CD4-positive, alpha-beta T cell treated with Interleukin-15 for 4 hours (primary cell): Measurements from ENCODE around the gene HES5.

ENCODE experiments used
- DNase-seq: peaks from one replicate; pipeline ENCODE4 v3.0.0-alpha.2; 2020; ENCODE audit warnings: low spot score

The HES5 gene

DNA sequence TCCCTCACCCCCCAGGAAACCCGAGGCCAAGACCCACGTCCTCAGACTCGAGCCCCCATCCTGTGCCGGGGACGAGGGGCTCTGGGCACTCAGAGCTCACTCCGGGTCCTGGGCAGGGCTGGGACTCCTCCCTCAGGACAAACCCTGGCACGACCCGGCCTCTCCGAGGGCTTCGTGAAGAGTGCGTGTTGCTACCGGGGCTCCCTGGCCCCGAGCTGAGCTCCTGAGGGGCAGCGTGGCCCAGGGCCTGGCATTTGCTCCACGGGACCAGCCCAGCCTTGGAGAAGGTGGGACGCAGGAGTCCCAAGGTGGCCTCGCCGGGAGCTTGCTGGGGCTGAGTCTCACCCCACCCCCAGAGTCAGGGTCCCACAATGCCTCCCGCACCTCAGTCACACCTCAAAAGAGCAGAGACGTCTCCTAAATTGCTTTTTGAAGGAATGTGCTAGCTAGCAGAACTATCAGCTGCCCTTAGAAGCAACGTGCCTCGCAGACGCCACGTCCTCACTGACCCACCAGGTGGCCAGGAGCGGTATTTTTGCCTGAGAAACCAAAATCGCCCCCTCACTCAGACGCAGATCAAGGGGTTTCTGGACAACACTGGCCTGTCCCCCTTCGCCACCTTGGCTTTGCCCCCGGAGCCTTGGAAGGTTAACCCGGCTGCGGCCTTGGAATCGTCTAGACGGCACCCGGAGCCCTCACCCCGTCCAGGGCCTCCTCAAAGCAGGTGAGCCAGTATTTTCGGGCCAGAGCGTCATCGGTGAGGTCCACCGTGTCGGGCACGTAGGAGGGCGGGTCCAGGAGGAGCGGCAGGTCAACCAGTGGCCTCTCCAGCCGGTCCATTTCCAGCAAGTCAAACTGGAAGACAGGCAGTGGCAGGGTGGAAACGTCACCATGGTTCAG, 14.9 kb downstream of the HES5 start:
- no peak for DNase-seq

DNA sequence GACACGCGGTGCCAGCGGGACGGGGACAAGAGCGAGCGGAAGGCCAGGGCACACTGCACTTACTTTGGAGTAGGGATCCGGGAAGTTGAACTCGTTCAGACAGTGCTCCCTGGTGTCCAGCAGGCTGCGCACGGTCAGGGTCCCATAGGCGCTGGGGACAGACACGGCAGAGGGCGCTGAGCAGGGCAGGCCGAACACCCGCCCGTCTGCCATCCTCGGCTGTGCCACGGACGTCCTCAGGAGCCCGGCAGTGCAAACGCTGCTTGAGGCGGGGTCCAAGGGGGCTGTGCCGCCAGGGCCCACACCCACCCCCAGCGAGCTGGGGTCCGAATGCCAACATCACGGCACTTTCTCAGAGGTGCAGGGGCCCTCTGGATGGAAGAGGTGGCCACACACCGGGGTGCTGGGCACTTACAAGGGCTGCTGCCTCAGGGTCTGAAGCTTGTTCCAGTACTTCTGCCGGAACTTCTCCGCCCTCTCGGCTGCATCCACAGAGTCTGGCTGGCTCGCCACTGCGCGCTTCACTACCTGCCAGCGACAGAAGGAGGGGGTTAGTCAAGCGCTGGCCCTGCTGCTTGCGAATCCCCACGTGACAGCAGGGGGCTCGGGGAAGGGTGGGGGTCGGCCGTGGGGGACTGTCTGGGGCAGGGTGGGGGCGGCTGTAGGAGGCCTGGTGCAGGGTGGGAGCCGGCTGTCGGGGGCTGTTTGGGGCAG, 16.0 kb downstream of the HES5 start:
- no peak for DNase-seq

DNA sequence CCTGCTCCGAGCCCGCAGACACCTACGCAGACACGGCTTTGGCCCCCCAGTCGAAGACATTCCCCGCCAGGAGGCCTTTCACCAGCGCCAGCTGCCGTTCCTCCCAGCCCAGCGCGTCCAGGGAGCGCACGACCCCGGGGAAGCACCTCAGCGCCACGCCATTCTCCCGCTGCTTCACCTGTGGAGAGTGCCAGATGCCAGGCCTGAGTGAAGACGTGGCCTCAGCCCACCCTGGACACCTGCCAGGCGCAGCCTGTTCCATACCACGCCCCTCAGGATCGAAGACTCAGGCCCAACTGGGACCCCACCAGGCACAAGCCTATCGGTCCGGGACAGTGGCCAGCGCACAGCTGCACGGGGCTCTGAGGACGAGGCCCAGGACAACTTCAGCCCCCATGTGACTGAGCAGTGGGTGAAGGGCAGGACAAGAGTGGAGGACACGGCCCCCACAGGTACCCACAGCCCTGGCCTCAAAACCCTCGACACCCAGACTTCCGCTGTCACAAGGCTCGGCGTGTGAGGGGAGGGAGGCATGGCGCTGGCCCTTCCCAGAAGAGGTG, 17.1 kb downstream of the HES5 start:
- no peak for DNase-seq

DNA sequence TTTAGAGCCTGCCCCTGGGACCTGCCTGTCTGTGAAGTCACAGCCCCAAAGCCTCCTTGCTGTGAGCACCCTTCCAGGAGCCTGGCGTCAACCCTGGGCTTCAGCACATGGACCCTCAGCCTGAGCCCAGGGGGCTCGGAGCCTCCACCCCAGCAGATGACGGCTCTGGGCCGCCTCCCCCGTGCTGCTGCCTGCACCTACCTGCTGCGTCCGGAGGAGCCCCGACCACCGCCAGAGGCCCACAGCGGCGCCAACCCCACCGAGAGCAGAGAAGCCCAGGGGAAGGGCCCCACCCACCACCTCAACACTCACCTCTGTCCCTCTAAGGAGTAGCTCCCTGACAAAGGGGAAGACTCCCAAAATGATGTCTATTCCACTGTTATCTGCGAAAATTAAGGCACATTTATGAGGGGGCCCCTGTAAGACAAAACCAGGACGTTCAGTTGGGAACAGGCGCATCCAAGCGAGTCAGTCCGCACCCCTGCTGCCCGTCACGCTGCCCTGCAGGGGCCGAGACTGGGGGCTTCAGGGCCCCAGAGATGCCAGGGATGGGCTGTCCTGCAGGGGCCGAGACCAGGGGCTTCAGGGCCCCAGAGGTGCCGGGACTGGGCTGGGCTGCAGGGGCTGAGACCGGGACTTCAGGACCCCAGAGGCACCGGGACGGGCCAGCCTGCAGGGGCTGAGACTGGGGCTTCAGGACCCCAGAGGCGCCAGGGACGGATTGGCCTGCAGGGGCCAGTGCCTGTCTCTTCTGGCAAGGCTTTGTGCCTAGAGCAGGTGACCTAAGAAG, 19.5 kb downstream of the HES5 start:
- no peak for DNase-seq

DNA sequence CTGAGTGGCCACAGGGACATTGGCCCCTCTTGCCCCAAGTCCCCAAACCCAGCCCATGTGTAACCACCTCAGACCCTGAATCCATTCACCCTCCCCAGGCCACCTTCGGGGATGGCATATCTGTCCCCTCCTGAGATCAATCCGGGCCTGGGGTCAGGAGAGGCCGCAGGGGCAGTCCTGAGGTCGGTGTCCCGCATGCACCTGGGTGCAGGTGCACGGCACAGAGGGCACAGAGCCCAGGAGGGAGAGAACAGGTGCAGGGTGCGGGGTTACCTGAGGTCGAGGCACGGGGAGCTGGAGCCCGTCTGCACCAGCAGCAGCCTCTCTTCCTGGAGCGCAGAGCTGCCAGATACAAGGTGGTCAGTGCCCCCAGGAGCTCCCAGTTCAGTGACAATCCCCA, 20.5 kb downstream of the HES5 start:
- DNase-seq: no peak

DNA sequence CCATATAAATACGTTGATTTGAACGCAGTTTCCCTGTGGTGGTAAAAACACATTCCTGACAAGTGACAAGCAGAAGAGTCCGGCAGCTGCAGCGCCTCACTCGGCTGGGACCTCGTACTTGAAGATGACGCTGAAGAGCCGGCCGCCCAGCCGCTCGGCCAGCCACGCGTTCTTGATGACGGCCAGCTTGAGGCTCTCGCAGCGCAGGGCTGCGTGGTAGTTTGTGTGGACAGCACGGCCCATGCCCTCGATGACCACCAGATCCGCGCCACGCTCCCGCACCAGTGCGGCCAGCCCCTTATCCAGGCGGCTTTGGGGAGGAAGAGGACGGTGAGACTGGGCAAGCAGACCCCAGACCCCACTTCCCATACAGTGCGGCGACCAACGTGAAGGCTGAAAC, 21.3 kb downstream of the HES5 start:
- no peak for DNase-seq

DNA sequence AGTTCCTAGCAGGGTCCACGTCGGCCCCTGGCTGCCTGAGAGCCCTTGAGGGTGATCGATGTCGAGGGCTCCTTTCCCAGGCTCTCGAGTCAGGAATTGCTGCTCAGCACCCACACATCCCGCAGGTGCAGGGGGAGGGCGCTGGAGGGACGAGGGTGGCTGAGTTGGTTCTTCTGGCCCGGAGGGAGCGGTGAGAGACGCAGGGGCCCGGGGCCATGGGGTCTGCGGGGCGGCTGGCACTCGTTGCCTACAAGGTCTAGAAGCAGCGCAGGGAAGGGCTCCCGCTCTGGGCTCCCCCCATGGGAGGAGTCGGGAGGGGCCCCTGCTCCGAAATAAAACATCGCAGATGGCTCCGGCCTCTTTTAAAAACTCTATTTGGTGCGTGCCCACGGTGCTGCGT, 21.9 kb downstream of the HES5 start:
- no peak for DNase-seq

DNA sequence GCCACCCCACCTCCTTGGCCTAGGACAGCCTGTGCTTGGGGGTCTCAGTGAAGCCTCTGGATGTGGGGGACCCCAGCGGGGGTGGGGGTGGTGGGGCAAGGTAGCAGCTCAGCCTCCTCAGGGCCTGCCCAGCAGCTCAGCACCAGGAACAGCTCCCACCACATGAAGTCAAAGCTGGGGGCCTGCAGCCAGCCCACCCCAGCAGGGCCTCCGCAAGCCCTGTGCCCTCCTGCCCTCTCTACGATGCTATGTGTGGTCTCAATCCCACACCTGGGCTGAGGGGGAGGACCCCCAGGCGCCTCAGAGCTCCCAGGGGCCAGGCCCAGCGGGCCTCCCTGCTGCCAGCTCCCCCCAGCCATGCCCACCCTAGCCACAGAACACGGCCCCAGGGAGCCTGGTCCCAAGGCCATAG, 22.3 kb downstream of the HES5 start:
- DNase-seq: no peak

DNA sequence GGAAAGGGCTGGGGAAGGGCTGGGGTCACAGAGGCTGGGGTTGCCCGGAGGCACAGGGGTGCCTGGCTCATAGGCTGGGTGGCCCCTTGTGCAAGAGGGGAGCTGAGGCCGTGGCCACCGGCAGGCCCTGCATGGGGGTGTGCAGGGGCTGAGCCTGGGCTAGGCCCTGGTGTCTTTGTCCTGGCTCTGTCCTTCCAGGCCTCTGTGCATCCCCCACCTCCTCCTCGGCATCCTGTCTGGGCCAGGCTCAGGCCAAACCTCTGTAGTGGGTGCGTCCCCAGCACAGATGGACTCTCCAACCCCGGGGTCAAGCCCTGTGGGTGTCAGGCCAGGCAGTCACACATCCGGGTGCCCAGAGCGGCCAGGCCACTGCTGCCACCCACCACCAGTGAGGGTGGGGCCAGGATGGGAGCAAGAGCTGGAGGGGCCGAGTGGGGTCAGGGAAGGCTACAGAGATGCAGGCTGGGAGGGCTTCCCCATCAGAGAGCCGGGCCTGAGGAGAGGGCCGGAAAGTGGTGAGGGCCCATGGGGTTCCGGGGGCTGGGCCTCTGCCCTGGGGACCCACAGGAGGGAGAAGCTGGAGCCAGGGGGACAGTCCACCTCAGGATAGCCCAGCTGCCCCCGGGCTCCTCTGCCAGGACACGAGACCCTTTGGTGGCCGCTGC, 23.0 kb downstream of the HES5 start:
- DNase-seq: no peak

DNA sequence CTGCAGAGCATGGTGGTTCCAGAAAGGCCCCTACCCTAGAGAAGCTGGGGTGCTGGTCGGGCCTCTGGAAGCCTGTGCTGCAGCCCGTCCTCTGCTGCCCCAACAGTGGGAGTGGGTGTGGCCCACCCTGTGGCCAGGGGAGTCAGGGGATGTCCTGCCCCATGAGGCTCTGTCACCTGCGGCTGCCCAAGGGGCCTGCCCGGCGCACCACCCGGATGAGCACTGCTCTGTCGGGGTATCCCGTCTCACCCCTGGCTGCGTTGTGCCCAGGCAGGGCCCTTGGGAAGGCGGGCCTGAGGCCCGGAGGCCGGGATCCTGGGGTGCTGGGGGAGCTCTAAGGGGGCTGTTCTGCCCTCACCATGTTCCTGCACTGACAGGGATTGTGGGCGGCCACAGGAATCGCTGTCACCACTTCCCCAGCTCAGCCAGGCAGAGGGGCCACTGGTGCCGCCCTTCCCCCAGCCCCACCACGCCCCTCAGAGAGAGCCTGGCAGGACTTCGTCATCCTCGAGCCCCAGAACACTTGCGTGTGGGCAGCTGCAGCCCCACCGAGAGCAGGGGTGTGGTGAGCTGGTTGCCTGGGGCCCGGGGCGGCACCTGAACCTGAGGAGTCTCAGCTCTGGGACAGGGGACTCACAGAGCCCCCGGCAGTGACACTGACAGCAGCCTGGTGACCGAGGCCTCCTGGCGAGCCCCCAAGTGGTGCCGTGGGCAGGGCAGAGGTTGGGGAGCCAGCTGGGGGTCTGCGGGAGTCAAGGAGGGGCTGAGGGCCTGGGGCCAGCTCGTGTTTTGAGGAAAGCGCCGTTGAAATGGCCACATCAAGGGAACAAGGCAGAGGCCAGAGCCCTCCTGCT, 23.8 kb downstream of the HES5 start:
- no peak for DNase-seq

DNA sequence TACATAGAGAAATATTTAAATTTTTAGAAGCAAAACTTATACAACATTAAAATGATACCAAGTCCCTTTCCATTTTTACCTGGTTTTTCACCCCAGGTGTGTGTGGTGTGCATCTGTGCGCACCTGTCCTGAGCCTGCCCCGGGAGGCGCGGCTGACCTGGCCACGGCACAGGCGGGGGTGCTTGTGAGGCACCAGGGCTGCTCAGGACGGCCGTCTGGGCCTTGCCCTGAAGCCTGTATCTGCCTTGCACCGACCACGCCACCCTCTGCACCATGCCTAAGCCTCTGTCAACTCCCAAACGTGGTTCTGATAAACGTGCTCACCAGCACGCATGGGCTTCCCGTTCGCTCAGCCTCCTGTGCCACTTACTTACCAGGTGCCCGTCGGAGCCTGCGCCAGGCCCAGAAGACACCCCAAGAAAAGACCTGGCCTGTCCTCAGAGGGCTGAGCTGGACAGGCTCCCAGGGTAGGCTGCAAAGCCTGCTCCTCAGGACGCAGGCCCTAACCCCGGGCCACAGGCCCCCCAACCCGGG, 24.5 kb downstream of the HES5 start:
- no peak for DNase-seq

DNA sequence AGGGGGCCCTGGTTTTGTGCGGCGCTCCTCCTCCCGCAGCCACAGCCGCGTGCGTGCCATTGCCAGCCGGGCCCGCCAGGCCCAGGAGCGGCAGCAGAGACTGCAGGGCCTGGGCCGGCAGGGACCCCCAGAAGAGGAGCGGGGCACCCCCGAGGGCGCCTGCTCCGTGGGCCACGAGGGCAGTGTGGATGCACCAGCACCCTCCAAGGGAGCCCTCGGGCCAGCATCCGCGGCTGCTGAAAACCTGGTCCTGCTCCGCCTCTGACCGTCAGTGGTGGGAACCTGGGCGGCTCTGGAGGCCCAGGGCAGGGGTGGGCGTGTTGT, 25.2 kb downstream of the HES5 start:
- DNase-seq: no peak

DNA sequence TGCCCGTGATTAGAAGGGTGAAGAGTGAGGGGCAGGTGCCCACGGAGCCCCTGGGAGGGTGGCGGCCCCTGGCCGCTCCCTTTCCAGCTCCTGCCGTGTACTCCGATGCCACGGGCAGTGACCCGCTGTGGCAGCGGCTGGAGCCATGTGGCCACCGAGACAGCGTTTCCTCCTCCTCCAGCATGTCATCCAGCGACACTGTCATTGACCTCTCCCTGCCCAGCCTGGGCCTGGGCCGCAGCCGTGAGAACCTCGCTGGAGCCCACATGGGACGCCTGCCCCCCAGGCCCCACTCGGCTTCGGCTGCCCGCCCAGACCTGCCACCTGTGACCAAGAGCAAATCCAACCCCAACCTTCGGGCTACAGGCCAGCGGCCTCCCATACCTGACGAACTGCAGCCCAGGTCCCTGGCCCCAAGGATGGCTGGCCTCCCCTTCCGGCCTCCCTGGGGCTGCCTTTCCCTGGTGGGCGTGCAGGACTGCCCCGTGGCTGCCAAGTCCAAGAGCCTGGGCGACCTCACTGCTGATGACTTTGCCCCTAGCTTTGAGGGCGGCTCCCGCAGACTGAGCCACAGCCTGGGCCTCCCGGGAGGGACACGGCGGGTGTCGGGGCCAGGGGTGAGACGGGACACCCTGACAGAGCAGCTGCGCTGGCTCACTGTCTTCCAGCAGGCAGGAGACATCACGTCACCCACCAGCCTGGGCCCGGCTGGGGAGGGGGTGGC, 25.7 kb downstream of the HES5 start:
- no peak for DNase-seq

DNA sequence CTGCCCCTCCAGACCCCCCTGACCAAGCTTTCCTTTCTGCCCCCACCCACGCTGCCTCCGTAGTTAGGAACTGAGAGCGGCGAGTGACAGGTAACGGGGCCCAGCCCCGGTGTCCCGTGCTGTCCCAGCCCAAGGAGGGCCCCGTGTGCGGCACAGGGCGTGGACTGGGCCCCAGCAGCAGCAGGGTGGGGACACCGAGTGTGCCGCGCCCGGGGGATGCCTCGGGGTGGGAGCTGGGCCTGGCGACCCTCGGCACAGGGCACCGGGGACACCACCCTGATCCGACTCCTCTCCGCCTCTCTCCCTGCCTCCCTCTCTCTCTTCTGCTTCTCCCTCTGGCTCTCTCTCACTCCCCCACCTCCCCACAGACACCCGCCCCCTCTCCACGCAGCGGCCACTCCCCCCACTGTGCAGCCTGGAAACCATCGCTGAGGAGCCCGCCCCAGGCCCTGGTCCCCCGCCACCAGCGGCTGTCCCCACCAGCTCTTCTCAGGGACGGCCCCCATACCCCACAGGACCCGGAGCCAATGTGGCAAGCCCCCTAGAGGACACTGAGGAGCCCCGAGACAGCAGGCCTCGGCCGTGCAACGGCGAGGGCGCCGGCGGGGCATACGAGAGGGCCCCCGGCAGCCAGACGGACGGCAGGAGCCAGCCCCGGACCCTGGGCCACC, 26.4 kb downstream of the HES5 start:
- no peak for DNase-seq

DNA sequence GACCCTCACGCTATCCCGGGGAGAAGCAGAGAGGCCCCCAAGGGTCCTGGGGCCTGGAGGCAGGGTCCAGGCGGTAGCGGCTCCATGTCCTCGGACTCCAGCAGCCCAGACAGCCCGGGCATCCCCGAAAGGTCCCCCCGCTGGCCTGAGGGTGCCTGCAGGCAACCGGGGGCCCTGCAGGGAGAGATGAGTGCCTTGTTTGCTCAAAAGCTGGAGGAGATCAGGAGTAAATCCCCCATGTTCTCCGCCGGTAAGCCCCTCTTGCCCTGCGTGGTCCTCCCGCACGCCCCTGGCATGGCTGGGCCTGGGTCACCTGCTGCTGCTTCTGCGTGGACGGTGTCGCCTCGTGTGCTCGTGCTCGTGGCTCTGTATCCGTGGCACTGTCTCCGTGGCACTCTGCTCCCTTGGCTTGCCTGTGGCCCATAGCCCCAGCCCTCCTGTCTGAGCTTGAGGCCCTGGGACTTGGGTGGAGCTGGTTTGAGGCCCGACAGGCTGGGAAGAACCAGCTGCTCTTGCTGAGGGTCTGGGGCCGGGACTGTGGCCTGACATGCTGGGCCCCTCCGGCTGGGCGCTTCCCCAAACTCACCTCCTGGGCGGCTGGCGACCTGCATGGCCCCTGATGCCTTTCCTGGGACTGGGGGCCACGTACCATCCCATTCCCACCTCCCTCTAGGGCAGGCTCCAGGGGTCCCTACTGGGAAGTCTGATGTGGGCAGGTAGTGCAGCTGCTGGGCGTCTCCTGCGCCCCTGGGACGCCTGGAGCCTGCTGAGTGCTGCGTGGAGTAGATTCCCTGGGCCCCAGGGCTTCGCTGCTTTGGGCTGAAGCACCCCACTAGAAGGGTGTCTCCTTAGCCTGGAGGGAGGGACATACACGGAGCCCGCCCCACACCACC, 27.2 kb downstream of the HES5 start:
- DNase-seq: no peak

DNA sequence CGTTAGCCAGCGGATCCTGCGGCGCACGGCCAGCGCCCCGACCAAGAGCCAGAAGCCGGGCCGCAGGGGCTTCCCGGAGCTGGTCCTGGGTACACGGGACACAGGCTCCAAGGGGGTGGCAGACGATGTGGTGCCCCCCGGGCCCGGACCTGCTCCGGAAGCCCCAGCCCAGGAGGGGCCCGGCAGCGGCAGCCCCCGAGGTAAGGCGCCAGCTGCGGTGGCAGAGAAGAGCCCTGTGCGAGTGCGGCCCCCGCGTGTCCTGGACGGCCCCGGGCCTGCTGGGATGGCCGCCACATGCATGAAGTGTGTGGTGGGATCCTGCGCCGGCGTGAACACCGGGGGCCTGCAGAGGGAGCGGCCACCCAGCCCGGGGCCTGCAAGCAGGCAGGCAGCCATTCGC, 27.9 kb downstream of the HES5 start:
- no peak for DNase-seq

DNA sequence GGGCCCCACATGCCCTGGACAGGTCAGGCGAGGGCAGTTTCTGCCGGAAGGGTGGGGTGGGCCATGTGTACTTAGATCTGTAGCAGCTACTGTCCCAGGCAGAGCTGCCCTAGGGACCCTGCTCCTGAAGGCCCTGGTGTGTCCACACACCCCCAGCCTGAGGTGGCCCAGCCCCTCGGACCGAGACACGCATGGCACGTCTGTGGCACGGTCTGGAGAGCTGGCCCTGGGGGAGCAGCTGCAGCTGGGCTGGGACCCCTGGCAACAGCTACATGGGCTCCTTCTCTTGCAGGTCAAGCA, 28.3 kb downstream of the HES5 start:
- DNase-seq: no peak

DNA sequence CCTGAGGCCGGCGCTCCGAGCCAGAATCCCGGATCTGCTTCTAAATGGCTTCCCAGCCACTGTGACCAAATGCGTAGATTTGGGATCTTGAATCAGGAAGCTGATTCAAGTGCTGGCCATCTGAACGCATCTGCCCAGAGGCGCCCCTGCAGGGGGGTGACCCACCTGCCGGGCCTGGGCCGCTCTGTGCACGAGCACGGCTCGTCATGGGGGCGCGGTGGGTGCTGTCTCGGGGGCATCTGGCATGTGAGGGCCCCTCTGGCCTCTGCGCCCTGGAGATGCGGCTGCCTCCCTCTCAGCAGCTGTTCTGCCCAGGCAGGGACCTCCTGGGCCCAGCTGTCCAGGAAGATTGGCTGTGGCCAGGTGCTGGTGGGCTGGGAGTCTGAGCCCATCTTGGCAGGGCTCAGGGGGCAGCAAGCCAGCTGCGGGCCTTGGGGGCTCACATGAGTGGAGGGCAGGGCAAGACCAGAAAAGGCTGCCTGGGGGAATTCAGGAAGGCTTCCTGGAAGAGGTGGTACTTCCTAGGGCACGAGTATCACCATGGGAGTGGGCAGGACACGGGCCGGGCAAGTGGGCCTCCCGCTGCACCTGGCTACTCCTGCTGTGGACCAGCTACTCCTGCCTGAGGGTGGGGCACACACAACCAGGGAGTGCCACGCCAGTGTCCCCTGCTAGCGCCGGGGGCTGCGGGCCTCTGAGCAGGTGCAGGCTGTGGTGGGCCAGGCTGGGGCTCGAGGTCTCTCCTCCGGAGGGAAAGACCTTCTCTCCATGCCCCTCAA, 28.8 kb downstream of the HES5 start:
- DNase-seq: no peak
